Measurements from ENCODE around the gene GLRX5.
A peak's percentile ranks its signal among the peaks of the same experiment; 100 is the strongest.

GLRX5 gene

GRCh38 chr14:95561001-95561412 is 26.2 kb downstream of the GLRX5 start:
- ChIA-PET CTCF (interaction anchor here (0.7 to 6.1 kb wide), 10 partner anchors 11 to 713 kb away, joined by 3 to 192 read pairs (median 6); no protein-coding TSS in a partner anchor), POLR2A (no interaction called here)
- DNase-seq (ENCODE audit: low read depth, low spot score): peak; percentile 21
- no peak overlapping the region for H3K4me3 ChIP-seq (ENCODE audit: low read depth, low read length)
- TF ChIP-seq CTCF (IDR thresholded peaks at IDR 0.05; ENCODE audit: insufficient read depth, low read length, missing control alignments): peak; percentile 85

GRCh38 chr14:95562892-95563685 is 28.2 kb downstream of the GLRX5 start:
- TF ChIP-seq CTCF (IDR thresholded peaks at IDR 0.05; ENCODE audit: insufficient read depth, low read length, missing control alignments): no peak
- DNase-seq (ENCODE audit: low read depth, low spot score): no peak
- ChIA-PET POLR2A (no interaction called here), CTCF (interaction anchor here (0.6 to 6.1 kb wide), 9 partner anchors 8 to 437 kb away, joined by 3 to 192 read pairs (median 3); no protein-coding TSS in a partner anchor)
- no peak overlapping the region for H3K4me3 ChIP-seq (ENCODE audit: low read depth, low read length)

GRCh38 chr14:95564060-95564459 is 29.2 kb downstream of the GLRX5 start:
- ChIA-PET POLR2A (no interaction called here), CTCF (interaction anchor here (0.8 to 6.1 kb wide), 7 partner anchors 8 to 436 kb away, joined by 3 to 192 read pairs (median 3); no protein-coding TSS in a partner anchor)
- TF ChIP-seq CTCF (IDR thresholded peaks at IDR 0.05; ENCODE audit: insufficient read depth, low read length, missing control alignments): no peak
- DNase-seq (ENCODE audit: low read depth, low spot score): no peak
- no peak overlapping the region for H3K4me3 ChIP-seq (ENCODE audit: low read depth, low read length)

- no peak overlapping the region for H3K4me3 ChIP-seq (ENCODE audit: low read depth, low read length)
- no peak for TF ChIP-seq CTCF (IDR thresholded peaks at IDR 0.05; ENCODE audit: insufficient read depth, low read length, missing control alignments)
- POLR2A ChIA-PET: no interaction called here
- no peak for DNase-seq (ENCODE audit: low read depth, low spot score)
- CTCF ChIA-PET: interaction anchor here (1.4 kb wide), 1 partner anchor 9 kb away, joined by 3 read pairs; no protein-coding TSS in a partner anchor
These were observed 34.6 kb downstream of the GLRX5 start for GRCh38 chr14:95569440-95569839.

- no peak overlapping the region for H3K4me3 ChIP-seq (ENCODE audit: low read depth, low read length)
- no peak for DNase-seq (ENCODE audit: low read depth, low spot score)
- no peak for TF ChIP-seq CTCF (IDR thresholded peaks at IDR 0.05; ENCODE audit: insufficient read depth, low read length, missing control alignments)
- ChIA-PET POLR2A (no interaction called here), CTCF (no interaction called here)
These were observed 38.5 kb downstream of the GLRX5 start for GRCh38 chr14:95573313-95573712.

GRCh38 chr14:95575840-95576473 is 41.1 kb downstream of the GLRX5 start:
- ChIA-PET CTCF (interaction anchor here (1.3 kb wide), 2 partner anchors 14 to 416 kb away, joined by 4 read pairs; no protein-coding TSS in a partner anchor), POLR2A (no interaction called here)

More at GRCh38 chr14:95575840-95576473, 41.1 kb downstream of the GLRX5 start:
- H3K4me3 ChIP-seq (ENCODE audit: low read depth, low read length): no peak overlapping the region
- no peak for TF ChIP-seq CTCF (IDR thresholded peaks at IDR 0.05; ENCODE audit: insufficient read depth, low read length, missing control alignments)
- DNase-seq (ENCODE audit: low read depth, low spot score): no peak

Data from AG04449 (cell line).